Measurements from ENCODE around the gene NKX2-2.
A peak's percentile ranks its signal among the peaks of the same experiment; 100 is the strongest.

The NKX2-2 gene

GRCh38 chr20:21513881-21514540 is at the start of gene NKX2-2:
NKX2-2 (minus strand) TSS chr20:21514064; CDS start chr20:21513669, 395 bp downstream.
- DNase-seq = no peak

GRCh38 chr20:21562656-21563055 is 48.8 kb upstream of the NKX2-2 start:
- no peak for DNase-seq

GRCh38 chr20:21559305-21559704 is 45.4 kb upstream of the NKX2-2 start:
- DNase-seq = peak; percentile 80

GRCh38 chr20:21557241-21558020 is 43.6 kb upstream of the NKX2-2 start:
- DNase-seq = peak; percentile 72

GRCh38 chr20:21556398-21556797 is 42.5 kb upstream of the NKX2-2 start:
- DNase-seq = no peak

GRCh38 chr20:21555470-21556120 is 41.7 kb upstream of the NKX2-2 start:
- no peak for DNase-seq

GRCh38 chr20:21554985-21555384 is 41.1 kb upstream of the NKX2-2 start:
- no peak for DNase-seq

GRCh38 chr20:21554376-21554890 is 40.6 kb upstream of the NKX2-2 start:
- DNase-seq = no peak

GRCh38 chr20:21550587-21550986 is 36.7 kb upstream of the NKX2-2 start:
- no peak for DNase-seq

- DNase-seq = peak; percentile 53
Observed at GRCh38 chr20:21548390-21549035, 34.6 kb upstream of the NKX2-2 start.

GRCh38 chr20:21546355-21546754 is 32.5 kb upstream of the NKX2-2 start:
- no peak for DNase-seq

- no peak for DNase-seq
Observed at GRCh38 chr20:21539512-21539911, 25.6 kb upstream of the NKX2-2 start.

GRCh38 chr20:21534886-21535285 is 21.0 kb upstream of the NKX2-2 start:
- no peak for DNase-seq

GRCh38 chr20:21534453-21534852 is 20.6 kb upstream of the NKX2-2 start:
- no peak for DNase-seq

GRCh38 chr20:21529863-21530262 is 16.0 kb upstream of the NKX2-2 start:
- no peak for DNase-seq

GRCh38 chr20:21528870-21529269 is 15.0 kb upstream of the NKX2-2 start:
- no peak for DNase-seq

- no peak for DNase-seq
Observed at GRCh38 chr20:21527908-21528307, 14.0 kb upstream of the NKX2-2 start.

GRCh38 chr20:21526776-21527175 is 12.9 kb upstream of the NKX2-2 start:
- no peak for DNase-seq

GRCh38 chr20:21523895-21524294 is 10.0 kb upstream of the NKX2-2 start:
- no peak for DNase-seq

GRCh38 chr20:21523281-21523868 is 9.5 kb upstream of the NKX2-2 start:
- no peak for DNase-seq

GRCh38 chr20:21522481-21523280 is 8.8 kb upstream of the NKX2-2 start:
- no peak for DNase-seq

Measured in activated CD4-positive, alpha-beta T cell treated with anti-CD3 and anti-CD28 coated beads, Interleukin-2, Interleukin-6, amounts not matched to agents 100 ng/mL and 50 ng/mL, durations not matched to agents 16 hours and 8 hours (primary cell).